HL-60 (cell line): ENCODE results near the gene KLHDC8A.

Source experiments
- CTCF ChIP-seq: IDR thresholded peaks from one replicate; pipeline ENCODE4 v1.5.1; 2011; ENCODE audit warnings: low read length, control low read depth, inconsistent platforms; ENCODE audit not compliant: insufficient read depth
- SPI1 ChIP-seq: IDR thresholded peaks from 2 replicates; pipeline ENCODE4 v1.6.1; 2012; ENCODE audit warnings: low read depth, mild to moderate bottlenecking, borderline replicate concordance

- TF ChIP-seq CTCF: no peak
- TF ChIP-seq SPI1: no peak
Observed at GRCh38 chr1:205358579-205358978, 1.9 kb upstream of the KLHDC8A start.
